ENCODE measurements around the gene HPCAL1.

HPCAL1 gene

DNA sequence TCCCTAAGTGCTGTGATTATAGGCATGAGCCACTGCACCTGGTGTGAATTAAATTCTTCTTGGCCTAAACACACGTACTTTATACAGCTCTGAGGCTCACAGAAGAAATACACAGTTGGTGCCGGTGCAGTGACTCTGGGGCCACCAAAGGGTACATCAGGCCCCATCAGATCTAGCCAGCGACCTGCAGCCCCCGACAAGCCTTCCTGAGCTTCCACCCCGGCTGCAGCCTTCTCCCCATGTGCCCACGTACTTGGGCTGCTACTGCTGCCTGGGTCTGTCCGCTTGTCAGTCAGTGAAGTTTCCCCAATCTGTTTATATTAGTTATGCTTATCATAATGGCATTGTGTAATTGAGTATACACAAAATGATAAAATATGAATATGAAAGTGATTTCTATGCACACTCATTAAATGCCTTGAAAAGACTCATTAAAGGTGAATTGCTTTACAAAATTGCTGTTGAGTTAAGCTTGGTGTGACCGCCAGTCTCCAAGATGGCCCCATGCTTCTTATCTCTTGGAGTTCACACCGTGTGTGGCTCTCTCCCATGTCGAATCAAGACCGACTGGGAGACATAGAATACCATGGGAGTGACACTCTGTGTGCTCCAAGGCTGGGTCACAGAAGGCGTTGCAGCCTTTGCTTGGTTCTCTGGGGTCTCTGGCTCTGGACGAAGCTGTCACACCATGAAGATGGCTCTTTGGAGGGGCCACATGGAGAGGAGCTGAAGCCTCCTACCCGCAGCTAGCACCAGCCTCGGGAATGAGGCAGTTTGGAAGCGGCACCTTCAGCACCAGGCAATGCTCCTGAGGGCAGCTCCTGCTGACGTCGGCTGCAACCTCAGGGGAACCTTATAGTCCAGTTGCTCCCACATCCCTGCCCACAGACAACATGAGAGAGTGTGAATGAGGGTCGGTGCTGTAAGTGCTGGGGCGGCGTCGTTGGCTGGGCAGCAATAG lies 29.2 kb upstream of the HPCAL1 start:
- DNase-seq (ENCODE audit: low spot score) (no peak), ATAC-seq (ENCODE audit: low read depth) (no peak)
- Histone ChIP-seq H3K4me3 (ENCODE audit: severe bottlenecking) (no peak overlapping the region), H3K4me1 (ENCODE audit: insufficient read depth, poor library complexity, severe bottlenecking) (peaks cover 5% of the 10 kb centered on the region), H3K9me3 (ENCODE audit: severe bottlenecking) (no peaks in the 10 kb centered on the region), H3K27ac (ENCODE audit: poor library complexity, severe bottlenecking) (no peak overlapping the region), H3K27me3 (ENCODE audit: insufficient read depth, poor library complexity, severe bottlenecking) (no peaks in the 10 kb centered on the region), H3K36me3 (ENCODE audit: low read depth) (no peaks in the 10 kb centered on the region)
- TF ChIP-seq, protein P1, sequence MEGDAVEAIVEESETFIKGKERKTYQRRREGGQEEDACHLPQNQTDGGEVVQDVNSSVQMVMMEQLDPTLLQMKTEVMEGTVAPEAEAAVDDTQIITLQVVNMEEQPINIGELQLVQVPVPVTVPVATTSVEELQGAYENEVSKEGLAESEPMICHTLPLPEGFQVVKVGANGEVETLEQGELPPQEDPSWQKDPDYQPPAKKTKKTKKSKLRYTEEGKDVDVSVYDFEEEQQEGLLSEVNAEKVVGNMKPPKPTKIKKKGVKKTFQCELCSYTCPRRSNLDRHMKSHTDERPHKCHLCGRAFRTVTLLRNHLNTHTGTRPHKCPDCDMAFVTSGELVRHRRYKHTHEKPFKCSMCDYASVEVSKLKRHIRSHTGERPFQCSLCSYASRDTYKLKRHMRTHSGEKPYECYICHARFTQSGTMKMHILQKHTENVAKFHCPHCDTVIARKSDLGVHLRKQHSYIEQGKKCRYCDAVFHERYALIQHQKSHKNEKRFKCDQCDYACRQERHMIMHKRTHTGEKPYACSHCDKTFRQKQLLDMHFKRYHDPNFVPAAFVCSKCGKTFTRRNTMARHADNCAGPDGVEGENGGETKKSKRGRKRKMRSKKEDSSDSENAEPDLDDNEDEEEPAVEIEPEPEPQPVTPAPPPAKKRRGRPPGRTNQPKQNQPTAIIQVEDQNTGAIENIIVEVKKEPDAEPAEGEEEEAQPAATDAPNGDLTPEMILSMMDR (IDR thresholded peaks at IDR 0.05; ENCODE audit: poor library complexity, severe bottlenecking) = no peak

DNA sequence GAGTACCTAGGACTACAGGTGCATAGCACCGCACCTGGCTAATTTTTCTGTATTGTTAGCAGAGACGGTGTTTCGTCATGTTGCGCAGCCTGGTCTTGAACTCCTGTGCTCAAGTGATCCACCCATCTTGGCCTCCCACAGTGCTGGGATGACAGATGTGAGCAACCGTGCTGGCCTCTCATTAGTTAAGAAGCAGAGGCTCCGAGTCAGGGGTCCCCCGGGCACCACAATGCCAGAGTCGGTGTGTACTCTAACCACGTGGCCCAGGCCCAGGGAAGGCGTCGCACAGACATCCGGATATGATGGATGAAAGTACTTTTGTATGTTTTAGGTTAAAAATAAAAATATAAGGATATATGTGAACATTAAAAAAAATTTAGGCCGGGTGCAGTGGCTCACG lies 28.3 kb upstream of the HPCAL1 start:
- no peak overlapping the region for H3K27ac ChIP-seq (ENCODE audit: poor library complexity, severe bottlenecking)
- TF ChIP-seq, protein P1 (IDR thresholded peaks at IDR 0.05; ENCODE audit: poor library complexity, severe bottlenecking) = no peak
- ATAC-seq (ENCODE audit: low read depth) (no peak), DNase-seq (ENCODE audit: low spot score) (no peak)
- peaks cover 5% of the 10 kb centered on the region for H3K4me1 ChIP-seq (ENCODE audit: insufficient read depth, poor library complexity, severe bottlenecking)
- no peaks in the 10 kb centered on the region for H3K27me3 ChIP-seq (ENCODE audit: insufficient read depth, poor library complexity, severe bottlenecking)
- H3K36me3 ChIP-seq (ENCODE audit: low read depth) = no peaks in the 10 kb centered on the region
- no peak overlapping the region for H3K4me3 ChIP-seq (ENCODE audit: severe bottlenecking)
- H3K9me3 ChIP-seq (ENCODE audit: severe bottlenecking) = no peaks in the 10 kb centered on the region

DNA sequence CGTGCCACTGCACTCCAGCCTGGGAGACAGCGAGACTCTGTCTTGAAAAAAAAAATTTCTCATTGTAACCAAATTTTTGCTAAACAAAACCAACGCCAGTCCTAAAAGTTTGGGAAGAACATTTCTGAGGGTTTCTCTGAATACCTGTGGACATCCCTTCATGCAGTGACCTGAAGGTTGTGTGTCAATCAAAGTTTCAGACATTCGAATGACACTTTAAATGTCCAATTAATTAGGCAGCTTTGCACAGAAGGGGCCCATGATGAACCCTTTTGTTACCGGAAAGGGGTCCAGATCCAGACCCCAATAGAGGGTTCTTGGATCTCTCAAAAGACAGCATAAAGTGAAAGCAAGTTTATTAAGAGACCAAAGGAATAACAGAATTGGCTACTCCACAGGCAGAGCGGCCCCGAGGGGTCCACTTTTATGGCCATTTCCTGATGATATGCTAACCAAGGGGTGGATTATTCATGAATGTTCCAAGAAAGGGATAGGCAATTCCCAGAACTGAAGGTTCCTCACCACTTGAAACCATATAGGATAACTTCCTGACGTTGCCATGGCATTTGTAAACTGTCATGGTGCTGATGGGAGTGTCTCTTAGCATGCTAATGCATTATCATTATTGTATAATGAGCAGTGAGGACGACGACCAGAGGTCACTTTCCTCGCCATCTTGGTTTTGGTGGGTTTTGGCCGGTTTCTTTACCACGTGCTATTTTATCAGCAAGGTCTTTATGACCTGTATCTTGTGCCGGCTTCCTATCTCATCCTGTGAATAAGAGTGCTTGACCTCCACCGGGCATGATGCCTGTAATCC lies 27.5 kb upstream of the HPCAL1 start:
- Histone ChIP-seq H3K27ac (ENCODE audit: poor library complexity, severe bottlenecking) (no peak overlapping the region), H3K36me3 (ENCODE audit: low read depth) (no peaks in the 10 kb centered on the region), H3K4me3 (ENCODE audit: severe bottlenecking) (no peak overlapping the region), H3K27me3 (ENCODE audit: insufficient read depth, poor library complexity, severe bottlenecking) (no peaks in the 10 kb centered on the region), H3K9me3 (ENCODE audit: severe bottlenecking) (no peaks in the 10 kb centered on the region), H3K4me1 (ENCODE audit: insufficient read depth, poor library complexity, severe bottlenecking) (peaks cover 5% of the 10 kb centered on the region)
- ATAC-seq (ENCODE audit: low read depth) (no peak), DNase-seq (ENCODE audit: low spot score) (no peak)
- TF ChIP-seq, protein P1 (IDR thresholded peaks at IDR 0.05; ENCODE audit: poor library complexity, severe bottlenecking) = no peak

DNA sequence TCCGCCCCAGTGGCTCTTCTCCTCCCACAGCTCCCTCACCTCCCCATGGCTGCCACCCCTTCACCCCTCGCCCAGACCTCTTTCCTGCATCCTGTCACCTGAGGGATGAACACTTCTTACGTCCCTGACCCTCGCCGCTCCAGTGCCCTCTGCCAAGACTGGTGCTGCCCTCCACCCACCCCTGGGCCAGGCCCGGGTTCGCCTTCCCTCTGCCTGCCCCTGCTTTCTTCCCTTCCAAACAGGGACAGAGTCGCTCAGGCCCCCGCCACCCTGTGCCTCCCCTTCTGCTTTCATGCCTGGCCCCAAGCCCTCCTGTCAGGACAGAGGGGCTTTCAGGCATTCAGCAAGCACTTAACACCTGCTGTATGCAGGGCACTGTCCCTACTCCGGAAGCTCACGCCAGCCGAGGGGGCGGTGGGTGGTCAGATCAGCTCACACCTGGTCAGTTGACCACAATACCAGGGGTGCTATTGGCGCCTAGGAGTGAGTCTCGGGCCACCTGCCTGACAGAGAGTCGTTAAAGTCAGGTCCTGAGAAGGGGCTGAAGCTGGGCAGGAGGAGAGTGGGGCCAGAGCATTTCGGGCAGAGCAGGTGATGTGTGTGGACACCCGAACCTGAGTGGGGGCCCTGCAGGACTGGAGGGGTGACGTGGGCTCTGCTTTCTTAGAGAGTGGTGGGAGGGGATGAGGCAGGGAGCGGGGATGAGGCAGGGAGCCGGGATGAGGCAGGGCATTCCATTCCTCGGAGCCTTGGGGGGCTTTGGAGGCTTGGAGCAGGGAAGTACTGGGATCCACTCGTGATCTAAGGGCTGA lies 26.0 kb upstream of the HPCAL1 start:
- H3K36me3 ChIP-seq (ENCODE audit: low read depth) = no peaks in the 10 kb centered on the region
- H3K4me1 ChIP-seq (ENCODE audit: insufficient read depth, poor library complexity, severe bottlenecking) = no peaks in the 10 kb centered on the region
- no peak overlapping the region for H3K4me3 ChIP-seq (ENCODE audit: severe bottlenecking)
- TF ChIP-seq, protein P1 (IDR thresholded peaks at IDR 0.05; ENCODE audit: poor library complexity, severe bottlenecking) = no peak
- ATAC-seq (ENCODE audit: low read depth) (no peak), DNase-seq (ENCODE audit: low spot score) (no peak)
- H3K27me3 ChIP-seq (ENCODE audit: insufficient read depth, poor library complexity, severe bottlenecking) = no peaks in the 10 kb centered on the region
- H3K27ac ChIP-seq (ENCODE audit: poor library complexity, severe bottlenecking) = no peak overlapping the region
- H3K9me3 ChIP-seq (ENCODE audit: severe bottlenecking) = no peaks in the 10 kb centered on the region
